Endothelial cell of umbilical vein (primary cell): ENCODE results near the gene GTF2IRD1. TPM values are rescaled to one million over a fixed set of nuclear protein-coding genes. Genes with fewer than 3 reads are reported as not detected.

Experiments used
- BruUV-seq: library from RNA; stranded (reverse); fragments of 400-500 nt; replicated peaks from 2 replicates; lab custom pipeline; 2021; lab: Mats Ljungman, UMichigan
- CTCF ChIA-PET: fragments of 300-600, 350-600 bp; sonication (Branson Sonifier 250); formaldehyde crosslinking; loops from one replicate; lab custom pipeline; 2021; ENCODE audit warnings: antibody characterized with exemption, inconsistent platforms; lab: Charles Lee
- POLR2A ChIA-PET: fragments of 300-600, 350-600 bp; sonication (Branson Sonifier 250); formaldehyde crosslinking; loops from one replicate; lab custom pipeline; 2021; ENCODE audit warnings: antibody characterized with exemption, inconsistent platforms; lab: Charles Lee
- DNase-seq: peaks from one replicate; pipeline ENCODE4 v3.0.0-alpha.2; 2011; ENCODE audit warnings: low read depth, low spot score
- FAIRE-seq: peaks from 2 replicates; lab custom pipeline; 2011; peaks lifted over from hg19 to GRCh38; lab: Jason Lieb, UNC
- H2AFZ ChIP-seq: 2 replicates; pipeline ENCODE4 v1.6.0; 2012; ENCODE audit warnings: low read depth, low read length, control low read depth, inconsistent platforms
- H3K27ac ChIP-seq: 2 replicates; pipeline ENCODE4 v1.5.1; 2011; ENCODE audit warnings: low read depth, mild to moderate bottlenecking, control low read depth, low read length, moderate library complexity; ENCODE audit not compliant: insufficient read depth
- H3K27me3 ChIP-seq, 2 experiments: 2 replicates each; pipeline versions ENCODE4 v1.6.0 to v1.6.1; 2011; ENCODE audit warnings: low read length in 2 of 2, mixed read lengths in 1 of 2; ENCODE audit not compliant: control insufficient read depth in 2 of 2, insufficient read depth in 2 of 2
- H3K36me3 ChIP-seq, 2 experiments: 2 replicates in 1 of 2; 3 replicates in 1 of 2; pipeline ENCODE4 v1.5.1; 2011; ENCODE audit warnings: low read length in 2 of 2, mild to moderate bottlenecking in 1 of 2, moderate library complexity in 1 of 2; ENCODE audit not compliant: control insufficient read depth in 2 of 2, insufficient read depth in 2 of 2; ENCODE audit errors: extremely low read depth in 1 of 2
- H3K4me1 ChIP-seq: 3 replicates; pipeline ENCODE4 v1.5.1; 2011; ENCODE audit warnings: mild to moderate bottlenecking, low read length; ENCODE audit not compliant: control insufficient read depth, insufficient read depth; ENCODE audit errors: extremely low read depth
- H3K4me2 ChIP-seq: 2 replicates; pipeline ENCODE4 v1.6.1; 2011; ENCODE audit warnings: low read length, control low read depth, mixed read lengths; ENCODE audit not compliant: insufficient read depth
- H3K4me3 ChIP-seq, 3 experiments: fragments of 200-600 bp in 1 of 3; sonication (generic), shearing (Covaris generic) in 1 of 3; replicated peaks in 1 of 3; 2 replicates each; pipeline ENCODE4 v1.5.1; 2011 to 2016; ENCODE audit warnings: control low read depth in 3 of 3, low read length in 3 of 3, mild to moderate bottlenecking in 2 of 3, inconsistent platforms in 1 of 3, low read depth in 1 of 3, moderate library complexity in 1 of 3; ENCODE audit not compliant: insufficient read depth in 1 of 3
- H3K79me2 ChIP-seq: 2 replicates; pipeline ENCODE4 v1.6.0; 2012; ENCODE audit warnings: low read length, inconsistent platforms; ENCODE audit not compliant: control insufficient read depth, insufficient read depth
- H3K9ac ChIP-seq: replicated peaks from 2 replicates; pipeline ENCODE3; 2011; ENCODE audit warnings: low read length, control low read depth; ENCODE audit not compliant: insufficient read depth; ENCODE audit errors: extremely low read depth
- H3K9me1 ChIP-seq: replicated peaks from 3 replicates; pipeline ENCODE4 v1.6.0; 2011; ENCODE audit warnings: mild to moderate bottlenecking, low read length; ENCODE audit not compliant: control insufficient read depth, insufficient read depth; ENCODE audit errors: extremely low read depth
- H3K9me3 ChIP-seq: replicated peaks from 2 replicates; pipeline ENCODE4 v1.5.1; 2012; ENCODE audit warnings: low read length, inconsistent platforms; ENCODE audit not compliant: control insufficient read depth, insufficient read depth
- H4K20me1 ChIP-seq: replicated peaks from 2 replicates; pipeline ENCODE3; 2011; ENCODE audit warnings: mild to moderate bottlenecking, low read length; ENCODE audit not compliant: control insufficient read depth, insufficient read depth; ENCODE audit errors: extremely low read depth
- EZH2 ChIP-seq: IDR thresholded peaks from 2 replicates; pipeline ENCODE4 v1.6.1; 2012; ENCODE audit warnings: borderline replicate concordance, low read depth, mild to moderate bottlenecking, moderate library complexity, low read length, inconsistent platforms; ENCODE audit not compliant: severe bottlenecking
- FOS ChIP-seq: IDR thresholded peaks from 2 replicates; pipeline ENCODE4 v1.6.1; 2011; ENCODE audit warnings: mild to moderate bottlenecking, low read length, moderate library complexity, borderline replicate concordance; ENCODE audit not compliant: insufficient read depth
- GATA2 ChIP-seq: IDR thresholded peaks from 2 replicates; pipeline ENCODE4 v1.7.0; 2011; ENCODE audit warnings: low read depth, mild to moderate bottlenecking, moderate library complexity, mixed read lengths, low read length; ENCODE audit not compliant: insufficient read length, insufficient read depth
- JUN ChIP-seq: IDR thresholded peaks from 2 replicates; pipeline ENCODE4 v1.6.1; 2011; ENCODE audit warnings: borderline replicate concordance, low read depth; ENCODE audit not compliant: insufficient read length, insufficient read depth
- MYC ChIP-seq: IDR thresholded peaks from one replicate; pipeline ENCODE4 v1.6.1; 2011; ENCODE audit warnings: mild to moderate bottlenecking, low read depth, low read length
- POLR2A ChIP-seq: IDR thresholded peaks from 2 replicates; pipeline ENCODE4 v1.6.1; 2012; ENCODE audit warnings: low read depth, mild to moderate bottlenecking, control low read depth, low read length
- POLR2AphosphoS5 ChIP-seq: IDR thresholded peaks from 2 replicates; pipeline ENCODE4 v1.6.1; 2012; ENCODE audit warnings: low read depth, mild to moderate bottlenecking, control low read depth, low read length, moderate library complexity; ENCODE audit not compliant: insufficient read depth
- dilution Hi-C: fragments of 300-500 bp; cut with MboI; formaldehyde crosslinking; loops from one replicate; pipeline ENCODE4 v1.15.0; 2019; ENCODE audit warnings: low sequenced_read_pairs; ENCODE audit not compliant: extremely low pct_ligation_motif_present
- intact Hi-C: fragments of 100-400 bp; cut with micrococcal nuclease; formaldehyde crosslinking; loops from one replicate; pipeline ENCODE4 v1.10.0; 2022
- polyA plus RNA-seq, 4 experiments: library from polyadenylated mRNA; depleted of rRNA in 3 of 4; stranded (reverse) in 3 of 4; unstranded in 1 of 4; fragments of >200 nt; gene quantifications; 2 replicates each; pipeline versions ENCODE4 v1.2.1 to v1.2.3, GENCODE V29; 2011 to 2012; ENCODE audit warnings: missing spikeins in 1 of 4
- total RNA-seq: library from RNA; stranded (reverse); gene quantifications from 2 replicates; pipeline ENCODE4 v1.2.3, GENCODE V29; 2021
- TF ChIP-seq, protein P1 (sequence below): IDR thresholded peaks from 2 replicates; pipeline ENCODE4 v1.6.1; 2011; ENCODE audit not compliant: insufficient read depth, insufficient read length
- TF ChIP-seq, protein P2 (sequence below), 2 donors: IDR thresholded peaks; 1 replicate in 1 of 2; 2 replicates in 1 of 2; pipeline ENCODE4 v1.5.1; 2011; ENCODE audit warnings: low read length in 2 of 2, mild to moderate bottlenecking in 2 of 2, moderate library complexity in 2 of 2, control low read depth in 1 of 2, inconsistent platforms in 1 of 2, low read depth in 1 of 2; ENCODE audit not compliant: insufficient read depth in 1 of 2; ENCODE audit errors: extremely low read depth in 1 of 2

The GTF2IRD1 gene
- total and polyA plus RNA-seq, 2 donors (not counting 3 experiments of a cell fraction or from before 2014, with no cell fraction given): 14.2 to 24.2 TPM

DNA sequence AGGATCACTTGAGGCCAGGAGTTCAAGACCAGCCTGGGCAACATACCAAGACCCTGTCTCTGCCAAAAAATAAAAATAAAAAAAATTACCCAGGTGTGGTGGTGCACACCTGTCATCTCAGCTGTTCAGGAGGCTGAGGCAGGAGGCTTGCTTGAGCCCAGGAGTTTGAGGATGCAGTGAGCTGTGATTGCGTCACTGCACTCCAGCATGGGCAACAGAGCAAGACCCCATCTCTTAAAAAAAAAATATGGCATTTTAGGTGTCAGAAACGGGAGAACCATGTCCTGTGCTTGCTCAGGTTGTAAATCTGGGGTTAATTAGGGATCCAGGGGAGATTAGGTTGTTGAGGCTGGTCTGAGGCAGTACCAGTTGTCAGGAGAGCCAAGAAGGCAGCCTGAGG lies 64.9 kb downstream of the GTF2IRD1 start:
- peaks cover 4 to 20% of the 10 kb centered on the region in 2 experiments for H3K36me3 ChIP-seq
- H3K79me2 ChIP-seq: no peaks in the 10 kb centered on the region
- no peak overlapping the region for H3K27ac ChIP-seq
- BruUV-seq: no TSS peak
- H3K4me1 ChIP-seq: no peaks in the 10 kb centered on the region
- dilution Hi-C loops: no loop called here
- no peaks in the 10 kb centered on the region for H3K27me3 ChIP-seq
- CTCF ChIA-PET: no interaction called here
- no peak overlapping the region for H3K4me2 ChIP-seq
- H3K4me3 ChIP-seq: no peak overlapping the region
- no peaks in the 10 kb centered on the region for H3K9me1 ChIP-seq
- no peaks in the 10 kb centered on the region for H3K9me3 ChIP-seq
- H4K20me1 ChIP-seq: no peaks in the 10 kb centered on the region
- no peak overlapping the region for H2AFZ ChIP-seq
- TF ChIP-seq FOS: no peak
- TF ChIP-seq, protein P1, sequence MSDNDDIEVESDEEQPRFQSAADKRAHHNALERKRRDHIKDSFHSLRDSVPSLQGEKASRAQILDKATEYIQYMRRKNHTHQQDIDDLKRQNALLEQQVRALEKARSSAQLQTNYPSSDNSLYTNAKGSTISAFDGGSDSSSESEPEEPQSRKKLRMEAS: no peak
- no peak for TF ChIP-seq POLR2AphosphoS5
- no peak for TF ChIP-seq GATA2
- no peak for TF ChIP-seq POLR2A
- TF ChIP-seq JUN: no peak
- TF ChIP-seq MYC: no peak
- TF ChIP-seq EZH2: no peak
- H3K9ac ChIP-seq: no peak overlapping the region
- intact Hi-C loops: no loop called here
- no peak for FAIRE-seq
- POLR2A ChIA-PET: no interaction called here
- no peak for DNase-seq

DNA sequence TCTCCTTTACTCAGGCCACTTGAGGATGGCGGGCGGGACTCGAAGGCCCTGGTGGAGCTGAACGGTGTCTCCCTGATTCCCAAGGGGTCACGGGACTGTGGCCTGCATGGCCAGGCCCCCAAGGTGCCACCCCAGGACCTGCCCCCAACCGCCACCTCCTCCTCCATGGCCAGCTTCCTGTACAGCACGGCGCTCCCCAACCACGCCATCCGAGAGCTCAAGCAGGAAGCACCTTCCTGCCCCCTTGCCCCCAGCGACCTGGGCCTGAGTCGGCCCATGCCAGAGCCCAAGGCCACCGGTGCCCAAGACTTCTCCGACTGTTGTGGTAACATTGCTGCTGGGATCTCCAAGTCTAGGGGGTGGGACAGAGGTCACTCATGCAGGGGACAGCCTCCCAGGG lies 65.7 kb downstream of the GTF2IRD1 start:
- no peak overlapping the region for H3K4me3 ChIP-seq
- ChIA-PET POLR2A (no interaction called here), CTCF (no interaction called here)
- DNase-seq (no peak), FAIRE-seq (no peak)
- H4K20me1 ChIP-seq: no peaks in the 10 kb centered on the region
- no TSS peak for BruUV-seq
- no peaks in the 10 kb centered on the region for H3K9me3 ChIP-seq
- dilution Hi-C loops: no loop called here
- H3K36me3 ChIP-seq: peaks cover 4 to 16% of the 10 kb centered on the region in 2 experiments
- no peak overlapping the region for H3K27ac ChIP-seq
- no peak overlapping the region for H3K4me2 ChIP-seq
- H3K4me1 ChIP-seq: no peaks in the 10 kb centered on the region
- intact Hi-C loops: no loop called here
- H3K9ac ChIP-seq: no peak overlapping the region
- H2AFZ ChIP-seq: no peak overlapping the region
- TF ChIP-seq MYC (no peak), JUN (no peak), POLR2AphosphoS5 (no peak), POLR2A (no peak), FOS (no peak), GATA2 (no peak), EZH2 (no peak)
- TF ChIP-seq, protein P2, sequence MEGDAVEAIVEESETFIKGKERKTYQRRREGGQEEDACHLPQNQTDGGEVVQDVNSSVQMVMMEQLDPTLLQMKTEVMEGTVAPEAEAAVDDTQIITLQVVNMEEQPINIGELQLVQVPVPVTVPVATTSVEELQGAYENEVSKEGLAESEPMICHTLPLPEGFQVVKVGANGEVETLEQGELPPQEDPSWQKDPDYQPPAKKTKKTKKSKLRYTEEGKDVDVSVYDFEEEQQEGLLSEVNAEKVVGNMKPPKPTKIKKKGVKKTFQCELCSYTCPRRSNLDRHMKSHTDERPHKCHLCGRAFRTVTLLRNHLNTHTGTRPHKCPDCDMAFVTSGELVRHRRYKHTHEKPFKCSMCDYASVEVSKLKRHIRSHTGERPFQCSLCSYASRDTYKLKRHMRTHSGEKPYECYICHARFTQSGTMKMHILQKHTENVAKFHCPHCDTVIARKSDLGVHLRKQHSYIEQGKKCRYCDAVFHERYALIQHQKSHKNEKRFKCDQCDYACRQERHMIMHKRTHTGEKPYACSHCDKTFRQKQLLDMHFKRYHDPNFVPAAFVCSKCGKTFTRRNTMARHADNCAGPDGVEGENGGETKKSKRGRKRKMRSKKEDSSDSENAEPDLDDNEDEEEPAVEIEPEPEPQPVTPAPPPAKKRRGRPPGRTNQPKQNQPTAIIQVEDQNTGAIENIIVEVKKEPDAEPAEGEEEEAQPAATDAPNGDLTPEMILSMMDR (IDR thresholded peaks at IDR 0.05; ENCODE audit: extremely low read depth in 1 of 2, insufficient read depth in 1 of 2, low read depth in 1 of 2, low read length in 2 of 2): no peak
- TF ChIP-seq, protein P1: no peak
- H3K27me3 ChIP-seq: no peaks in the 10 kb centered on the region
- H3K79me2 ChIP-seq: no peaks in the 10 kb centered on the region
- no peaks in the 10 kb centered on the region for H3K9me1 ChIP-seq
